ENCODE results near the gene CFAP53. TPM values are rescaled to one million over a fixed set of nuclear protein-coding genes. Genes with fewer than 3 reads are reported as not detected.

The CFAP53 gene
- total and polyA plus RNA-seq, 2 of the 4 experiments (the other 2 are of a cell fraction): under 0.01 to 0.12 TPM

GRCh38 chr18:50188652-50189051 lies 77.6 kb downstream of the CFAP53 start:
- DNase-seq (no peak), ATAC-seq (ENCODE audit: low read depth) (no peak)
- H4K91ac ChIP-seq (ENCODE audit: insufficient read depth, low read depth, low read length): no peak overlapping the region
- peaks cover 13% of the 10 kb centered on the region for H3K27me3 ChIP-seq (ENCODE audit: control insufficient read depth, insufficient read depth, low read length)
- H4K5ac ChIP-seq (ENCODE audit: low read depth, low read length): no peak overlapping the region
- no peak overlapping the region for H2BK120ac ChIP-seq (ENCODE audit: low read depth, low read length)
- no peak overlapping the region for H3K9ac ChIP-seq (ENCODE audit: low read depth, low read length)
- no peak overlapping the region for H3K27ac ChIP-seq (ENCODE audit: insufficient read depth, low read length)
- no CpG with 5 or more reads among the region's 6 CpGs for WGBS, 2 experiments (ENCODE audit: extremely low coverage in 2 of 2, insufficient read length in 1 of 2)
- in situ Hi-C loops (cut with MboI; ENCODE audit: low sequenced_read_pairs) (loop anchor here (25.0 kb wide), 1 partner anchor 676 kb away; no protein-coding TSS in a partner anchor), dilution Hi-C loops (cut with HindIII; ENCODE audit: low sequenced_read_pairs, unreplicated experiment) (no loop called here), intact Hi-C loops (cut with micrococcal nuclease) (loop anchor here (10.0 kb wide), 1 partner anchor 224 kb away; no protein-coding TSS in a partner anchor)
- H2BK20ac ChIP-seq (ENCODE audit: low read depth, low read length): no peak overlapping the region
- H3K14ac ChIP-seq (replicated peaks; ENCODE audit: low read depth, low read length): no peak overlapping the region
- H3K4me1 ChIP-seq (ENCODE audit: control insufficient read depth, insufficient read depth, low read length): no peaks in the 10 kb centered on the region
- H3K4me2 ChIP-seq (ENCODE audit: low read depth, low read length): no peak overlapping the region
- H3K18ac ChIP-seq (ENCODE audit: low read depth, low read length): no peak overlapping the region
- H3K4me3 ChIP-seq (ENCODE audit: insufficient read depth, low read depth, low read length): no peak overlapping the region
- H3K9me1 ChIP-seq (ENCODE audit: insufficient read depth, low read length): no peaks in the 10 kb centered on the region
- H3K36me3 ChIP-seq (ENCODE audit: control insufficient read depth, insufficient read depth, low read length): no peaks in the 10 kb centered on the region
- H2AK5ac ChIP-seq (ENCODE audit: low read depth, low read length): no peak overlapping the region
- no peak overlapping the region for H4K8ac ChIP-seq (ENCODE audit: low read depth in 2 of 2, low read length in 2 of 2)
- no peaks in the 10 kb centered on the region for H4K20me1 ChIP-seq (ENCODE audit: insufficient read depth, low read length)
- H3K79me1 ChIP-seq (ENCODE audit: low read depth in 1 of 2, low read length in 2 of 2): no peaks in the 10 kb centered on the region
- H3K4ac ChIP-seq (ENCODE audit: low read depth, low read length): no peak overlapping the region
- no peak for TF ChIP-seq MAFK (IDR thresholded peaks at IDR 0.05; ENCODE audit: low read depth, low read length)
- no peak for TF ChIP-seq MAZ (IDR thresholded peaks at IDR 0.05; ENCODE audit: borderline replicate concordance, low read depth, low read length)
- no peak for TF ChIP-seq SMC3 (IDR thresholded peaks at IDR 0.05; ENCODE audit: low read depth, low read length)
- TF ChIP-seq RFX5 (IDR thresholded peaks at IDR 0.05; ENCODE audit: low read depth, low read length): no peak
- no peak for TF ChIP-seq RCOR1 (IDR thresholded peaks at IDR 0.05; ENCODE audit: insufficient replicate concordance, low read length)
- no peak for TF ChIP-seq POLR2A (IDR thresholded peaks at IDR 0.05; ENCODE audit: low read depth, low read length)
- no peak for TF ChIP-seq BHLHE40 (IDR thresholded peaks at IDR 0.05; ENCODE audit: low read depth, low read length)
- TF ChIP-seq CEBPB (IDR thresholded peaks at IDR 0.05; ENCODE audit: low read depth, low read length): no peak
- TF ChIP-seq CHD1 (IDR thresholded peaks at IDR 0.05; ENCODE audit: low read depth, low read length): no peak
- TF ChIP-seq, protein P1, sequence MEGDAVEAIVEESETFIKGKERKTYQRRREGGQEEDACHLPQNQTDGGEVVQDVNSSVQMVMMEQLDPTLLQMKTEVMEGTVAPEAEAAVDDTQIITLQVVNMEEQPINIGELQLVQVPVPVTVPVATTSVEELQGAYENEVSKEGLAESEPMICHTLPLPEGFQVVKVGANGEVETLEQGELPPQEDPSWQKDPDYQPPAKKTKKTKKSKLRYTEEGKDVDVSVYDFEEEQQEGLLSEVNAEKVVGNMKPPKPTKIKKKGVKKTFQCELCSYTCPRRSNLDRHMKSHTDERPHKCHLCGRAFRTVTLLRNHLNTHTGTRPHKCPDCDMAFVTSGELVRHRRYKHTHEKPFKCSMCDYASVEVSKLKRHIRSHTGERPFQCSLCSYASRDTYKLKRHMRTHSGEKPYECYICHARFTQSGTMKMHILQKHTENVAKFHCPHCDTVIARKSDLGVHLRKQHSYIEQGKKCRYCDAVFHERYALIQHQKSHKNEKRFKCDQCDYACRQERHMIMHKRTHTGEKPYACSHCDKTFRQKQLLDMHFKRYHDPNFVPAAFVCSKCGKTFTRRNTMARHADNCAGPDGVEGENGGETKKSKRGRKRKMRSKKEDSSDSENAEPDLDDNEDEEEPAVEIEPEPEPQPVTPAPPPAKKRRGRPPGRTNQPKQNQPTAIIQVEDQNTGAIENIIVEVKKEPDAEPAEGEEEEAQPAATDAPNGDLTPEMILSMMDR (conservative IDR thresholded peaks at IDR 0.05; ENCODE audit: low read depth, low read length): no peak
- TF ChIP-seq FOS (IDR thresholded peaks at IDR 0.05; ENCODE audit: low read depth, low read length): no peak
- TF ChIP-seq NFE2L2 (IDR thresholded peaks at IDR 0.05; ENCODE audit: low read depth, low read length): no peak
- TF ChIP-seq, protein P2, sequence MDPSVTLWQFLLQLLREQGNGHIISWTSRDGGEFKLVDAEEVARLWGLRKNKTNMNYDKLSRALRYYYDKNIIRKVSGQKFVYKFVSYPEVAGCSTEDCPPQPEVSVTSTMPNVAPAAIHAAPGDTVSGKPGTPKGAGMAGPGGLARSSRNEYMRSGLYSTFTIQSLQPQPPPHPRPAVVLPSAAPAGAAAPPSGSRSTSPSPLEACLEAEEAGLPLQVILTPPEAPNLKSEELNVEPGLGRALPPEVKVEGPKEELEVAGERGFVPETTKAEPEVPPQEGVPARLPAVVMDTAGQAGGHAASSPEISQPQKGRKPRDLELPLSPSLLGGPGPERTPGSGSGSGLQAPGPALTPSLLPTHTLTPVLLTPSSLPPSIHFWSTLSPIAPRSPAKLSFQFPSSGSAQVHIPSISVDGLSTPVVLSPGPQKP (IDR thresholded peaks at IDR 0.05; ENCODE audit: borderline replicate concordance, low read depth, low read length): no peak
- TF ChIP-seq MXI1 (IDR thresholded peaks at IDR 0.05; ENCODE audit: borderline replicate concordance, low read depth, low read length): no peak
- TF ChIP-seq, protein P3, sequence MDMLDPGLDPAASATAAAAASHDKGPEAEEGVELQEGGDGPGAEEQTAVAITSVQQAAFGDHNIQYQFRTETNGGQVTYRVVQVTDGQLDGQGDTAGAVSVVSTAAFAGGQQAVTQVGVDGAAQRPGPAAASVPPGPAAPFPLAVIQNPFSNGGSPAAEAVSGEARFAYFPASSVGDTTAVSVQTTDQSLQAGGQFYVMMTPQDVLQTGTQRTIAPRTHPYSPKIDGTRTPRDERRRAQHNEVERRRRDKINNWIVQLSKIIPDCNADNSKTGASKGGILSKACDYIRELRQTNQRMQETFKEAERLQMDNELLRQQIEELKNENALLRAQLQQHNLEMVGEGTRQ (IDR thresholded peaks at IDR 0.05; ENCODE audit: low read depth, low read length): no peak
- H2AK9ac ChIP-seq (replicated peaks; ENCODE audit: low read depth, low read length, poor library complexity): no peak overlapping the region
- H3K23ac ChIP-seq (ENCODE audit: low read depth, low read length): no peak overlapping the region
- no peak overlapping the region for H2BK5ac ChIP-seq (ENCODE audit: low read depth, low read length, poor library complexity, severe bottlenecking)
- BruUV-seq (replicated peaks): no TSS peak
- ChIA-PET POLR2A (ENCODE audit: unreplicated experiment) (no interaction called here), CTCF (no interaction called here)
- no peaks in the 10 kb centered on the region; the same call in 1 of the 2 replicates for H3K9me3 ChIP-seq (ENCODE audit: control insufficient read depth, insufficient read depth, low read length)
- H2BK15ac ChIP-seq (ENCODE audit: low read depth, low read length): no peak overlapping the region
- H3K56ac ChIP-seq (ENCODE audit: extremely low read depth, insufficient read depth, low read length): no peak overlapping the region
- no peak overlapping the region for H2AFZ ChIP-seq (replicated peaks; ENCODE audit: low read length, poor library complexity)
